ENCODE measurements around the gene ST13.
"Not testable (repeated sequence)": the region's sequence is repeated elsewhere in the genome, so short reads cannot be mapped to it uniquely, and the experiment has no call there.

Gene ST13

GRCh38 chr22:40856513-40857308 is at the start of gene ST13, which contains the start of gene XPNPEP3:
Gene ST13 (minus strand): TSS chr22:40856639. CDS start chr22:40856540, 99 bp downstream.
Gene XPNPEP3 (plus strand): TSS chr22:40857148. CDS start chr22:40857182, 34 bp downstream.
- DNase-seq (ENCODE audit: low read depth): peak; percentile 98

- no peak for DNase-seq (ENCODE audit: low read depth)
Measured at GRCh38 chr22:40904101-40904500, 47.7 kb upstream of the ST13 start.

- no peak for DNase-seq (ENCODE audit: low read depth)
Measured at GRCh38 chr22:40898850-40899357, 42.5 kb upstream of the ST13 start.

- no peak for DNase-seq (ENCODE audit: low read depth)
Measured at GRCh38 chr22:40894417-40894816, 38.0 kb upstream of the ST13 start.

GRCh38 chr22:40890881-40891280 is 34.4 kb upstream of the ST13 start:
- no peak for DNase-seq (ENCODE audit: low read depth)

GRCh38 chr22:40889116-40889515 is 32.7 kb upstream of the ST13 start:
- DNase-seq (ENCODE audit: low read depth): no peak

GRCh38 chr22:40878922-40879321 is 22.5 kb upstream of the ST13 start:
- DNase-seq (ENCODE audit: low read depth): no peak

- DNase-seq (ENCODE audit: low read depth): no peak
Measured at GRCh38 chr22:40877488-40877887, 21.0 kb upstream of the ST13 start.

- no peak for DNase-seq (ENCODE audit: low read depth)
Measured at GRCh38 chr22:40876907-40877306, 20.5 kb upstream of the ST13 start.

- no peak for DNase-seq (ENCODE audit: low read depth)
Measured at GRCh38 chr22:40875111-40875510, 18.7 kb upstream of the ST13 start.

GRCh38 chr22:40874016-40874415 is 17.6 kb upstream of the ST13 start:
- no peak for DNase-seq (ENCODE audit: low read depth)

GRCh38 chr22:40868379-40868778 is 11.9 kb upstream of the ST13 start:
- not testable (repeated sequence) for DNase-seq (ENCODE audit: low read depth)

GRCh38 chr22:40867109-40867508 is 10.7 kb upstream of the ST13 start:
- no peak for DNase-seq (ENCODE audit: low read depth)

GRCh38 chr22:40862537-40862936 is 6.1 kb upstream of the ST13 start:
- no peak for DNase-seq (ENCODE audit: low read depth)

GRCh38 chr22:40862013-40862412 is 5.6 kb upstream of the ST13 start, which contains the start of gene DNAJB7:
Gene DNAJB7 (minus strand): TSS chr22:40862113. CDS start chr22:40861994, 119 bp downstream.
- DNase-seq (ENCODE audit: low read depth): no peak

- no peak for DNase-seq (ENCODE audit: low read depth)
Measured at GRCh38 chr22:40857309-40857855, 943 bp upstream of the ST13 start.

GRCh38 chr22:40855979-40856512 is 393 bp downstream of the ST13 start:
- DNase-seq (ENCODE audit: low read depth): peak; percentile 8

- DNase-seq (ENCODE audit: low read depth): no peak
Measured at GRCh38 chr22:40855071-40855978, 1.1 kb downstream of the ST13 start.

- no peak for DNase-seq (ENCODE audit: low read depth)
Measured at GRCh38 chr22:40853961-40854360, 2.5 kb downstream of the ST13 start.

GRCh38 chr22:40853333-40853732 is 3.1 kb downstream of the ST13 start:
- DNase-seq (ENCODE audit: low read depth): no peak

GRCh38 chr22:40845816-40846215 is 10.6 kb downstream of the ST13 start:
- not testable (repeated sequence) for DNase-seq (ENCODE audit: low read depth)

- no peak for DNase-seq (ENCODE audit: low read depth)
Measured at GRCh38 chr22:40844951-40845350, 11.5 kb downstream of the ST13 start.

Measured in stimulated activated CD8-positive, alpha-beta memory T cell treated with anti-CD3 and anti-CD28 coated beads, Interleukin-15, amount 100 ng/mL, for 24 hours (primary cell).